ENCODE data around the gene MPST.

DNA sequence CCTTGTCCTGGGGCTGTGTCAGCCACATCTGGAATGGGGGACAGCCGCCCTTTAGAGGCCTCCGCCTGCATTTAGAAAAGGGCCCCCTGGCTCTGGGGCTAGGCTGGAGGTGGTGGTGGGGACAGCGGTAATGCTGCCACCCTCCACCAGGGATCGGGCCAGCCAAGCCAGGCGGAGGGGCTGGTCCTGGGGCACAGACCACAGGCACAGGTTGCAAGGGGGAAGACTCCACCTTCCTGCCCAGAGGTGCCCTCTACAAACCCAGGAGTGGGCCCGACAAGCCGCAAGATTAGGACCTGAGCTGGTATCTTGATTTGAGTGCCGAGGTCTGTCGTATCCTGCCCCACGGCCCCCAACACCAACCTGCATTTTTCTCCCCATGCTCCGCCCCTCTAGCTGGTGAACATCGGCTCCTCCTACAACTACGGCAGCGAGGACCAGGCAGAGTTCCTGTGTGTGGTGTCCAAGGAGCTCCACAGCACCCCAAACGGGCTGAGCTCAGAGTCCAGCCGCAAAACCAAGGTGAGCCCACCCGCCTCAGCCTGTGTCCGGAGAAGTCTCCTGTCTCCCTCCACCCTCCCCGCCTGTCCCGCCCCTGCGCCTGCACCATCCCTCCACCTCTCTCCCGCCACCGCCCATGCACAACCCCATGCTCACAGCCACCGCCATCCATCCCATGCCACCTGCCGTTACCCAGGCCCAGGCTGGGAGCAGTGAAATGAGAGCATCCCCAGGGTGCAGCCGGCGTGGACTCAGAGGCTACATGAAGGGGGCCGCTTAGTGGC lies 39.6 kb downstream of the MPST start:
- TF ChIP-seq SMC3 (conservative IDR thresholded peaks at IDR 0.05; ENCODE audit: poor library complexity) (no peak), CTCF (IDR thresholded peaks at IDR 0.05; ENCODE audit: poor library complexity, severe bottlenecking) (no peak), POLR2AphosphoS5 (IDR thresholded peaks at IDR 0.05) (no peak), EP300 (conservative IDR thresholded peaks at IDR 0.05; ENCODE audit: poor library complexity, severe bottlenecking) (no peak)
